GM12892 (cell line): ENCODE data around the gene SEPTIN5.

ENCODE experiments used
- POLR2A ChIP-seq: IDR thresholded peaks from 2 replicates; pipeline ENCODE4 v1.6.1; 2011; ENCODE audit warnings: low read depth, low read length, control low read depth
- TAF1 ChIP-seq: IDR thresholded peaks from 2 replicates; pipeline ENCODE4 v1.6.1; 2011; ENCODE audit warnings: low read depth, mild to moderate bottlenecking, control low read depth, low read length, borderline replicate concordance

- TF ChIP-seq POLR2A (no peak), TAF1 (no peak)
Measured at GRCh38 chr22:19731361-19732135, 17.2 kb downstream of the SEPTIN5 start.
